ENCODE measurements around the gene SOX18.

- TF ChIP-seq CTCF (IDR thresholded peaks at IDR 0.05 in 8 of 11, conservative IDR thresholded peaks at IDR 0.05 in 3 of 11), result no peak
- no peak for TF ChIP-seq POLR2A (IDR thresholded peaks at IDR 0.05)
Measured at GRCh38 chr20:64021124-64021975, 28.1 kb downstream of the SOX18 start.

Data from spleen (tissue), 7 donors.